Left renal cortex interstitium (tissue), 4 donors: ENCODE results near the gene GUCY1A1. TPM values are rescaled to one million over a fixed set of nuclear protein-coding genes. Genes with fewer than 3 reads are reported as not detected.

ENCODE experiments used
- DNase-seq, 4 donors: peaks; one replicate each; pipeline ENCODE4 v3.0.0-alpha.2; 2013; ENCODE audit warnings: low read depth in 4 of 4, low spot score in 2 of 4, missing footprints in 1 of 4
- polyA plus RNA-seq, 4 donors: library from polyadenylated mRNA; unstranded; fragments of 120-200 nt; gene quantifications; one replicate each; pipeline ENCODE4 v1.2.1, GENCODE V29; 2013; ENCODE audit not compliant: insufficient read length in 4 of 4

GUCY1A1 gene
- polyA plus RNA-seq, 4 donors: 69.9 to 96.7 (median 83.8) TPM

GRCh38 chr4:155724731-155725130 is 58.1 kb downstream of the GUCY1A1 start:
- no peak for DNase-seq

DNA sequence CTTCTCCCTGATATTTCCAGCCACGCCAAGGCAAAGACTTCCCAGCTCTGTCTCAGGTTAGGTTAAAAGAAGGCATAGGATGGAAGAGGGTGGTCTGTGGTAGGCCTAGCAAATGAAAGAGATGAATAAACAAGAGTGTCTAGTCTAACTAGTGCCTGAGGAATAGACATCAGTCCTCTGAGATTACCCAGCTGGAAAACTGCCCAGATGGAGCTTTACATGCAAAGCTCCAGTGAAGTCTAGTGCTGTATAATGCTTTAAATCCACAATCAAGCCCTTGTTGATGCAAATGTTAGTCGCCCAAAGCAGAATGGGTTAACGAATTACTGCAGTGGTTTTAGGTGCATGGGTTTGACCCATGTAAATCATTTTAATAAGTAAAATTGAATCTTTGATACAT is 67.4 kb downstream of the GUCY1A1 start:
- DNase-seq: no peak

- DNase-seq: no peak
Observed at GRCh38 chr4:155734951-155735350, 68.3 kb downstream of the GUCY1A1 start.

GRCh38 chr4:155735496-155735895 is 68.8 kb downstream of the GUCY1A1 start:
- no peak for DNase-seq

DNA sequence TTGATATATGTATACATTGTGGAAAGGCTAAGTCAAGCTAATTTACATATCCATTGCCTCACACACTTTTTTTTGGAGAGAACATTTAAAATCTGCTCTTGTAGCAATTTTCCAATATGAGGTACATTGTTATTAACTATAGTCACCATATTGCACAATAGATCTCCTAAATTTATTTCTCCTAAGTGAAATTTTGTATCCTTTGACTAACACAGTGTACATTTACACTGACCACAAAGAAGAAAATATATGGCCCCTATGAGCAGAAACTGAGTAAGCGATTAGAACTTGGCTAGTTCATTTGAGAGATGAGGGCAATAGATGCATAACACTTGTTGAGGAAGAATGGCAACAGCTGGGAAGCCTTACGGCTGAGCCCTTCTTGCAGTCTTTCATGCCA is 71.9 kb downstream of the GUCY1A1 start:
- DNase-seq: no peak

DNA sequence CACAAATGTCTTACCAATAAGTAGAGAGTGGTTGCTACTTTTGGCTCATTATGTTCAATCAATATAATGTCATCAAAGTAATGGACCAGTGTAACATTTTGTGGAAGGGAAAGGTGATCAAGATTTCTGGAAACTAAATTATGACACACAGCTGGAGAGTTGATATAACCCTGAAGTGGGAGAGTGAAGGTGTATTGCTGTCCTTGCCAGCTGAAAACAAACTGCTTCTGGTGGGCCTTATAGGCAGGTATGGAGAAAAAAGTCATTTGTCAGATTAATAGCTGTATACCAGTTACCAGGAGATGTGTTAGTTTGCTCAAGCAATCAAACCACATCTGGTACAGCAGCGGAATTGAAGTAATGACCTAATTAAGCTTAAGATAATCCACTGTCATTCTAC is 74.9 kb downstream of the GUCY1A1 start:
- DNase-seq: no peak

- no peak for DNase-seq
Observed at GRCh38 chr4:155742310-155743015, 75.8 kb downstream of the GUCY1A1 start.

- DNase-seq: no peak
Observed at GRCh38 chr4:155745984-155746383, 79.3 kb downstream of the GUCY1A1 start.

DNA sequence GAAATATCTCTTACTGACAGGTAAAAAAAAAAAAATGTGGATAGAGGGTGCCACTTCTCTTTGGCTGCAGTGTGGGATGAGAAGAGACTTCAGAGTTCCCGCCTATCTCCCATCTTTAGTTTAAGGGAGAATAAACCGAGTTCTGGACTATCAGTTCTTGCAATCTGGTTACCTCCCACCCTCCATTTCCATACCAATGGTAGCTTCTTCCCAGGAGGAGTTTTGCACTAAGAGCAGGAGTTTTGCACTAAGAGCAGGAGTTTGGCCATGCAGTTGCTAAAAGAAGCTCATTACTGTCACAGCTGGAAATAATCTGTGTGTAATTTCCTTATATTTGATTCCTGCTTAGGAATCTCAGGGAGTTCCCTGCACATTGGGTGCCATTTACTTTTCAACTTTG is 81.4 kb downstream of the GUCY1A1 start:
- no peak for DNase-seq

DNA sequence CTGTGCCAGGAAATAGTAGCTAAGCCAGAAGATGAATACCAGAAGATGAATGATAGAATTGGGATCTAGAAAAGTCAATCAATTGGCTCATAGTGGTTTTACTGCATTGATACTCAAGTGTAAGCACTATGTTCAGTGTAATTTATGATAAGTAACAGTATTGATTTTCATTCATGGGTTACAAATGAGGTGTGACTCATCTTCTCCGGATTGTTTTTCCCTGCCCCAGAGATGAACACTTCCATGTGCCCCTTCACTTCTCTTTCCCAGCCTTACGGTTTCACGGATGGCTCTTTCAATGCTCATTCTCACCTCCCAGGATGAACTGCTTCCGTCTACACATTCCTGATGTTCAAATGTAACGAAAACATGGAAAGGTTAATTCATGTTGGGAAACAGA is 82.4 kb downstream of the GUCY1A1 start:
- DNase-seq: no peak

- no peak for DNase-seq
Observed at GRCh38 chr4:155751569-155751968, 84.9 kb downstream of the GUCY1A1 start.

- no peak for DNase-seq
Observed at GRCh38 chr4:155757745-155758265, 91.2 kb downstream of the GUCY1A1 start.

DNA sequence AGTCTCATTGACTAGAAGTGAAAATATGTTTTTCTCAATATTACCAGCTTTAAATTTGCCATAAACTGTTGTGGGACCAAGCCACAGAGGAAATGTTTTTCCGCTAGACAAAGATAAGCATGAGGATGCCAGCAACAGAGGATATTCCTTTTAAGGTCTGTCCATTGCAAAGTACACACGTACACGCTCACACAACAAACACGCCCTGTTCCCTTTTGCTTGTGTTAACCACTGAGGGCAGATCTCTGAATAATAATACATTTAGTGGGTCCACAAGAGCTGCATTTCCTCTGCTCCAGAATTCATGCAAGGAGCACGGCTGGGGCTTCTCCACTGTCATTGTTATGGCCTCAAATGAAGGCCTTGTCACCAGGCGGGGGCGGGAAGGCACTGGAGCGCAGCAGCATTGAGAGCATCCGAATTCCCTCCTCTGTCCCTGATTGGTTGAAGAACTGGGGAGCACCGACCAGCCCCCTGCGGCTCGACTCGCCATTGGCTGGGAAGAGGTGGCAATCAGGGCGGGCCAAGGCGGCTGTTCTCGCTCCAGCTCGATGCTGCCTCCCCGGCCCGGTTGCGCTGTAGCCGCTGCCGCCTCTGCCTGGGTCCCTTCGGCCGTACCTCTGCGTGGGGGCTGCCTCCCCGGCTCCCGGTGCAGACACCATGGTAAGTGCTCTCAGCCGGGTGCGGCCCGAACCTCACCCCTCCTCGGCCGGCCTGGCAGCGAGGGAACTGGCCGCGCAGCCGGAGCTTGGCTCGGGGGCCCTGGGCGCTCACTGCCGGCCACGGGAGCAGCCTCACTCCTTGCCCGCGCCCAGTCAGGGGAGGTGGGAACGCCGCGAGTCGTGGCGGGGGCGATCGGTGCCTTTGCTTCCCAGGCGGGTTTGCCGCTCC is 92.1 kb downstream of the GUCY1A1 start, which contains the start of gene GUCY1B1:
TSS of gene GUCY1B1 (plus strand) at position 541 of the 891 bp plus-strand sequence. CDS start at position 661, 120 bp downstream.
- peak; percentile 72 to 92 (median 86) for DNase-seq

DNA sequence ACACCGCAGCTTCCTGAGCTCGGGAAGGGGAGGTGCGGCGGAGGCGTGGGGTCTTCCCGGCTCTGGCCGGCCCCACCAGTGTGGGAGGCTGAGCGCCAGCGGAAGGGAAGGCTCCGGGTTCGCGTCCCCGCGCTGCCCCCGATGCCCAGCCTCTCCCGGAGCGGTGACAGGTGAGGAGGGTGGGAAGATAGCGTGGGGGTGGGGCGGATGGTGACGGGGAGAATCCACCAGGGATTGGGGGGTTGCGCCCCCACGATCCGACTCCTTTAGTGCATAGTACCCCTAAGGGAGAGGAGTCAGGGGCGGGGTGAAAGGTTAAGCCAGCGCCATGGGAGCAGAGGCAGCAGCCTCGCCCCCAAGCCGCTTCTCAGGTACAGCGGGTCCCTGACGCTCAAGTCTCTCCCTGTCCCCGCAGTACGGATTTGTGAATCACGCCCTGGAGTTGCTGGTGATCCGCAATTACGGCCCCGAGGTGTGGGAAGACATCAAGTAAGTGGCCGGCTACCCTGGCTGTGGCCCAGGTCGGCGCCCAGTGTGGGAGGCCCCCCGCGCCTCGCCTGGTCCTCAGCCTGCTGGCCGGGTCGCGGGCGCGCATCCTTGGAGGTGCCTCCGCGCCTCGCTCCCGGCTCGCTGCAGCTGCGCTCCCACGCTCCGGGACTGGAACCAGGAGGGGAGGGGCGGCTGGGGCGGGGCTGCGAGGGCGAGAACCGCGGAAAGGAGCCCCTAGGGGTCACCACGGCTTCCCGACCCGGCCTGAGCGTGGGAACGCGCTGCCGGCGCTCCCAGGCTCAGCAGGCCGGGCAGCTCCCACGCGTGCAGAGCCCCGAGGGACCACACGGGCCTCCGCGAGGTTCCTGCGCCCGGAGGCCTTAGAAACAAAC is 93.0 kb downstream of the GUCY1A1 start:
- peak in 2 of 4 donors; percentile 28 to 50 for DNase-seq

DNA sequence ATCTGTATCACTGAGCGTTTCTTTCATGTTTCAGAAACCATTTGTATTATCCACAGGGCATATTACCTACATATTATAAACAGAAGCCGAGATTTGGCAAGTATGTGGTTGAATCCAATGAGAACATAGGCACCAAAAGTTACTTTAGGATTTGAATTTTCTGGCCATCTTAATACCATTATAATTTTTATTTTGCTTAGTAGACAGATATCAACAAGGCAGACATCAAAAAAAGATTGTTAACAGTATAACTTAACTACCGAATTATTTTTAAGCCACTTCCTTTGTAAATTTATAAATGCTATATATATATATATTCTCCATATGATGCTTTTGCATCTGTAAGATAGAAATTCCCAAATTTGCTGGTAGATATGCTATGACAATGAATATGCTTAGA is 94.4 kb downstream of the GUCY1A1 start:
- no peak for DNase-seq

GRCh38 chr4:155761916-155762315 is 95.3 kb downstream of the GUCY1A1 start:
- no peak for DNase-seq

DNA sequence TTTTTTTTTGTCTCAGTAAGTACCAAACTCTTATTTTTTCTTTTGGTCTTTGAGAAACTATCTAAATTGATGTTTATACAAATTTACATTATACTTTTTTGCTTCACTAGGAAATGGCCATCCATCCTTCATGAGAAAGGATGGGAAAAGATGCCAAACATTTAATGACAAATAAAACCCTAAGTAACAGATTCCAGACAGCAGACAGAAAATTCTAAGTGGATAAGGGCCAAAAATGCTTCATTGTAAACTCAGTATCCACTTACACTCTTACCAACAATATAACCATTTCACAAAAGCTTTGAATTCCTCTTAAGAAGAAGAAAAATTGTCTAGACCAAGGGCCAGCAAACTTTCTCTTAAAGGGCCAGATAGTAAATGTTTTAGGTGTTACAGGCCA is 95.7 kb downstream of the GUCY1A1 start:
- DNase-seq: no peak

DNA sequence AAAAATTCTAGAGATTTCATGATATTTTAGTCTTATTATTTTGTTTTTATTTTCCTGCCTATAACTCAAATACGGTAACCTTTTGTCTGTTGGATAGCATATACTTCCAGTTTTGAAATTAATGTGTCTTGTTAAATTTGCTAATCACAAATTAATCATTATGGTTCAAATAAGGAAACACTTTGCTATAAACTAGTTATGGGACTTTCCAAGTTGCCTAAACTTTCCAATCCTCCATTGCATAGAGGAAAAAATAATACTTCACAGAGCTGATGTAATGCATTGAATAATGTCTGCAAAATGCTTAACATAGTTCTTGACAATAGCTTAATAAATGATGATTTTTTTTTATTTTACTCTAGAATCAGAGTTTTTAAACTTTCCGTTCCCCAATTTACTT is 96.9 kb downstream of the GUCY1A1 start:
- DNase-seq: no peak

- DNase-seq: no peak
Observed at GRCh38 chr4:155765149-155765548, 98.5 kb downstream of the GUCY1A1 start.

DNA sequence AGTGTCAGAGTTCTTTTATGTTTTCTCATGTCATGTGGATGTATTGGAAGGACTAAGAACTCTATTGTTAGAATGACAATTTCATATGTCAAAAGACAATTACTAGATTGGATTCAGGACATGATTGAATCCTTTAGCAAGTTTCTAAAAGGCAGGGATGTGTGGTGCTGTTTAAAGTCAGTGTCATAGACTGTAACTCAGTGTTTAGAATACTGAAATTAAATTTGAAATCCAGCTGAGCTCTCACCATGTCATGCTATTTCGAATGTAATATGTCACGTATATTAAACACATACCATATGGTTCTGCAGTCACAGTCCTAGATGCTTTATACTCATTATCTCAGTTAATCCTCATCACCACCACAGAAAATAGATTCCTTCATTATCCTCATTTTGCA is 100.0 kb downstream of the GUCY1A1 start:
- no peak for DNase-seq

DNA sequence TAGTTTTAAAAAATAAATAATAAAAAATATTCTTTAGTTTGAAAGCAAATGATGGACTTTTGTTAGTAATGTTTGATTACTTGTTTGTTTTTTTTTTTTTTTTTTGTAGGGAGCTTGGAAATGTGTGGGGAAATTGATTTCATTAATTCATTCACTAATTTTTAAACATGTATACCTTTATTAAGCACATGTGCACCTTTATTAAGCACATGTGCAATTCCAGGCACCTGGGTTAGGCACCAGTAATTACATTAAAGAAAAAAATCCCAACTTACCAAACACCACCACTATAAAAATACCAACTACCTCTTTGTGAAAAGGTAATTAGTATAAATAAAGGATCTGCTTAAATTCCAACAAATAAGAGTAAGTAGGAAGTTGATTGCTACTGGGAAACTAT is 101.7 kb downstream of the GUCY1A1 start:
- no peak for DNase-seq
